GM18867 (cell line): ENCODE measurements around the gene UBE2U.
A peak's percentile ranks its signal among the peaks of the same experiment; 100 is the strongest.
"Not testable (repeated sequence)": the region's sequence is repeated elsewhere in the genome, so short reads cannot be mapped to it uniquely, and the experiment has no call there.

ENCODE experiments used
- ATAC-seq: cut with Tn5 transposase; IDR thresholded peaks from one replicate; pipeline ENCODE4 v1.9.1; 2021; ENCODE audit warnings: mild to moderate bottlenecking, moderate library complexity; ENCODE audit not compliant: unreplicated experiment

UBE2U gene

GRCh38 chr1:64187646-64188045, 15.8 kb upstream of the UBE2U start:
- ATAC-seq, result no peak

DNA sequence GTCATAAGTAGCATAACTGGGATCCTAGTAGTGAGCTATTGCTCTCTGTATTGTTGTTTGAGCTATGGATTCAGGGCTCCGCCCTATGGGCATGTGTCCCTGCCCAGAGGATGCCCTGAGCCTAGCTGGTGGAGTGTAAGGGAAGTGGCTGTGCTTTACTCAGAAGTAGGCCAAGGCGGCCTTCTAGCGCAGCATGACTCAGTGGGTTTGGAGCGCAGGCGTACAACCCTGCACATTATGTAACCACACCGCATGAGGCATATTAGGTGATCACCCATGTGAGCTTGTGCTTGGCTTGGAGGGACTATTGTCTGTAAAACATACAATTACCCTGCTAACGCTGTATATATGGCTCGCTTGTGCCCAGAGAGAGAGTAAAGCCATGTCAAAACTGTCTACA, 11.1 kb upstream of the UBE2U start:
- no peak for ATAC-seq

GRCh38 chr1:64194168-64195080, 9.0 kb upstream of the UBE2U start:
- no peak for ATAC-seq

GRCh38 chr1:64195081-64195395, 8.4 kb upstream of the UBE2U start:
- ATAC-seq, result no peak

DNA sequence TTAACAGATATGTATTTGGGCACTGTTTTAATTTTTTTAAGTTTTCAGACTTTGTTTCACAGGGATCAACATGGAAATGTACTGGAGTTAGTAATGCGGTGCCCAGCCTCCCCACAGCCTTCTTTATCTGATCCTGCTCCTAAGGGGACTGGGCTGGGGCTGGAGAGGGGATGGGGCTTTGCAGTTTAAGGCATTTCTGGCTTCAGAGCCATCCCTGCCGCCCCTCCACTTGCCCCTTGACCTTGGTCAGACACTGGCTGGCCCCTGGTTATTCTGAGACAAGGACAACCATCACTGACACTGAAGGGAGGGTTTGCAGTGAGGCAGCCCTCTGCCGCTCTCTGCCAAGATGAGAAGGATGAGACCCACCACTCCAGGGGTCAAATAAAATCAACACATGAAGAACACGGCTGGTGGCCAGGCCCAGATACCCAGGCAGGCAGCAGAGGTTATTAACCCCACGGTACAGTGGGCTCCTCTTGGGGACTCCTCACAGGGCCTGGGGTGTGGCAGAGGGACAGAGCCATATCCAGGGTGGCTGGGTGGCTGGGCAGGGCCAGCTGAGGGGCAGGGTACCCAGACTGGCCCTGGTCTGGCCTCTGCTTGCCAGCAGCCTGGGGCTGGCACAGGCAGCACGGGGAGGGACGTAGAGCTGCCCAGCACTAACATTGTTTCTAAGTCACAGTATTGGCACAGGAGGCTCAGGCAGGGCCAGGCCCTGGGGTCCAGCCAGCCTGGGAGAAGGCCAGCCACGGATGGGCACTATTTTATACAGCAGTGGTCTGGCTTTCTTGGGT, 7.2 kb upstream of the UBE2U start:
- no peak for ATAC-seq

DNA sequence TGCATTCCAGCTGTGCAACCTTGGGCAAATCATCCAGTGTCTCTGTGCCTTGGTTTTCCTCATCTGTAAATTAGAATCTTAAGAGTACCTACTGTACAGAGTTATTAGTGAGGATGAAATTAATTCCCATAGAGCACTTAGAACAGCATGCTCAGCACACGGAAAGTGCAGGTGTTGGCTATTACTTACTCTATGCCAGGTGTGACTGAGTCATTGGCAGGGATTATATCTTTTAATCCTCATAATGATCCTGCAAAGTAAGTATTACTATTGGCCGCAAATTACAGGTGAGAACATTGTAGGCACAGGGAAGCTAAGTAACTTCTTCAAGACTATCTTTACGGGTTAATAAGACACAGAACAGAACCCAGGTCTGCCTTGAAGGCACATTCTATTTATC, 6.3 kb upstream of the UBE2U start:
- no peak for ATAC-seq

DNA sequence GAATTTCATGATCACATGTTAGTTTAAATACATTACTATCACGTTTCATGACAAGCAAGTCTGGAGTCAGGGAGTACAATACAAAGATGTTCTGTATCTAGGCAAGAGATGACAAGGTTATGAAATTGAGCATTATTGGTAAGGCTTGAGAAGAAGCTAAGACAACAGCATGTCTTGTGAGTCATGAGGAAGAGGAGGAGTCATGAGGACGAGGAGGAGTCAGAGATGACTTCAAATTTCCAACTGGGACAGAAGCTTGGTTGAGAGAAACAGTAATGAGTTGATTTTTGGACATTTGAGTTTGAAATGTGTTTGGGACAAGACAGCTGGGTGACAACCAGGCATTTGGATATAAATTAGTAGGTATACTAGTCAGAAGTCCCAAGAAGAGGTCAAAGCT, 4.3 kb upstream of the UBE2U start:
- ATAC-seq, result no peak

DNA sequence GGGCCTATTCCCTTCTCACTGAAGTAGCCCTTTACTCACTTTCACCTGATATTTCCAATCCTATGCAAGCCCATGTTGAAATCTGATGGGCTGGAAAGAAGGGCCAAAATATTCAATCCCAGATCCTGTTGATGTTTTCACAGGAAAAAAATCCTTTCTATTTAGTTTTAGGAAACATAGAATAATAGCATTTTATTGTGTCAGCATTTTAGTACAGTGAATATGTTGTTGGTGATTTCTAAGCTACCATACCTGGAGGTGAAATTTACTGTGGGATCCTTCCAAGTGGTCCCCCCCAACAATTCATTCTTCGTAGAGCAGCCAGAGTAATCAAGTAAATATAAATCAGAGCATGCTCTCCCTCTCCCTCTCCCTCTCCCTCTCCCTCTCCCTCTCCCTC, 3.4 kb upstream of the UBE2U start:
- no peak for ATAC-seq

DNA sequence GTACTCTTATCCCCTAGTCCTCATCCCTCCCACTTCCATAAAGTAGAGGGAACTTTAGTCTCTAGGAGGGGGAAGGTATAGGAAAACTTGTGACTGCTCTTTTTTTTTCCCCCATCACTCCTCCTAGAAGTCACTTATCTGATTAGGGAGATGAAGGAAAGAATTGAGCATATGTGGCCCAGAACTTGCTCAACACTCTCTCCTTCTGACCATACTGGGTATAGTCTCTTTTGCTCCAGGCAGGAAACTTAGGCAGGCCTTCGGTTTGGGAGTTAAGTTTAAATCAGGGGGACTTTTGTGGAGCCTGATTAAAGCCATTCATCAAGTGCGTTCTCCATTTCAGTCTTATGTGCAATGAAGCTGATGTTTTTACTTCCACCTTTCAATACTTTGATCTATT, 5.8 kb downstream of the UBE2U start:
- no peak for ATAC-seq

GRCh38 chr1:64212031-64212430, 8.6 kb downstream of the UBE2U start:
- ATAC-seq, result no peak

DNA sequence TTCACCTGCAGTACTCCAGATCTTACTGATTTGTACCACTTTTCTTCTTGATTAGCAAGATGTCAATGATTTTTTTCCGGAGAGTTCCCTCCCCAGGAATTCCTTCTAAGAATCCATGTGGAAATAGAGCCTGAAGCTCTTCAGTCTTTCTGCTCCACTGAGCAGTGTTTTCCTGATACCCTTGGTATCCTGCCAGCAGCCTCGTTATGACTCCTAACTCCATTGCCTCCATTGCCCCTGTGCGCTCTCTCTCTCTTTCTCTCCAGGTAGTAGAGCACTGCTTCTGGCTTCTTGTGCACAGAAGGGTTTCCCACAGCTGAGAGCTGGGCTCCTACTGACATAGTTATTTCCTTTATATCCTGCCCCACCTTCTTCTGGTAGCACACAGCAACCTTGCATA, 12.2 kb downstream of the UBE2U start:
- no peak for ATAC-seq

DNA sequence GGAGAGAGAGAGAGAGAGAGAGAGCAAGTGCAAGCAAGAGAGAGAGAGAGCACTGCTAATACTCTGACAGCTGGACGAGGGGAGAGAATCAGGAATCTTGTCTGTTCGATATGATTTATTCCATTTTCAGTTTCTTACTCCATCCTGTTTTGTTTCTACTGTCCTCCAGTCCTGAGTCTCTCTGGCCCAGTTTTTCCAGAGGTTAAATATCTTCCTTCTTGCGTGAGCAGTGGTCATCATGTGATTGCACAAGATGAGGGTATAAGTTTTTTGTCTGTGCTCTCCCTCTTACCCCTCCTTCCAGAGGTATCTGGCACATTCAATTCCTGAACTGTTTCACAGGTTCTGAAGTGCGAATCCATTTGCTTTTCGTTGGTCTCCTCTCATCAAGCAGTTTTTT, 16.8 kb downstream of the UBE2U start:
- ATAC-seq, result no peak

DNA sequence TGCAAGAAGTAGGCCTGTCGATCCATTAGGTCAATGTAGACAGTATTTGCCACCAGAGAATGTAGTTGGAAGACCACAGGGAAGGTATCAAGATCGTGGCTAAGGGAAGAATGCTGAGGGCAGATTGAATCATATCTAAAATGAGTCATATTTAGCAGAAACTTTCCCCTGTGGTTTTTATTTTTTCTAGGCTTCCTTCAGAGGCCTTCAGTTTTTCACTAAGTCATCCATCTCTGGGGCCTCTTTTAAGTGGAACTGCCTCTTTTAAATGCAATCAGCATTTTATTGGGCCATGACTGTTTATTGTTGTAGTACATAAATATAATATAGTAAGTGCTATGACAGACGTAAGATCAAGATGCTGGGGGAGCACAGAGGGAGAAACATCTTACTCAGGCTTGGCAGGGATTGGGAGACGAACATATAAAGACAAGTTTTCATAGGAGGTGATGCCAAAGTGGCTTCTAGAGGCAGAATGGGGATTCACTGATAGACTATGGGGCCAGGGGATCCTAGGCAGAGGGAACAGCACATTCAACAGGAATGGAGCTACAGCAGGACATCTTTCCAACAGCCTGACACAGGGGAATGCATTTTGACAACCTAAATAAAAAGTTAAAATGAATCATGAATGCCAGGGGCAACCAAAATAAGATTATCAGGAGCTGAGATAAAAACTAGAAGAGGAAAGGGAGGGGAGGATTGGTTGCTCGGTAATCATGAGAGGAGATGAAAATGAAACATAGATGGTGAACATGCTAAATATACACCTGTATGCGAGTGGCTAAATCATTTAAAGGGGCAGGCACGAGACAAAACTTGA, 20.1 kb downstream of the UBE2U start:
- ATAC-seq, result peak; percentile 82

DNA sequence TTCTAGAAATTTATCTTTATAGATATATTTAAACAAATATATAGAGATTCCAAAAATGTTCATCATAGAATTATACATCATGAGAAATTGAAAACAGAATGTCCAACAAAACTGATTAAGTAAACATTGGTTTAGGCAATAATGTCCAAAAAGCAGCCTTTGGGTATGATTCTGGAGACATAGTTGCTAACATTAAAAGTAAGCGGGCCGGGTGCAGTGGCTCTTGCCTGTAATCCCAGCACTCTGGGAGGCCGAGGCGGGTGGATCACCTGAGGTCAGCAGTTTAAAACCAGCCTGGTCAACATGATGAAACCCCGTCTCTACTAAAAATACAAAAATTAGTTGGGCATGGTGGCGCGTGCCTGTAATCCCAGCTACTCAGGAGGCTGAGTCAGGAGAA, 20.8 kb downstream of the UBE2U start:
- not testable (repeated sequence) for ATAC-seq

GRCh38 chr1:64228167-64228957, 24.9 kb downstream of the UBE2U start:
- ATAC-seq, result no peak

DNA sequence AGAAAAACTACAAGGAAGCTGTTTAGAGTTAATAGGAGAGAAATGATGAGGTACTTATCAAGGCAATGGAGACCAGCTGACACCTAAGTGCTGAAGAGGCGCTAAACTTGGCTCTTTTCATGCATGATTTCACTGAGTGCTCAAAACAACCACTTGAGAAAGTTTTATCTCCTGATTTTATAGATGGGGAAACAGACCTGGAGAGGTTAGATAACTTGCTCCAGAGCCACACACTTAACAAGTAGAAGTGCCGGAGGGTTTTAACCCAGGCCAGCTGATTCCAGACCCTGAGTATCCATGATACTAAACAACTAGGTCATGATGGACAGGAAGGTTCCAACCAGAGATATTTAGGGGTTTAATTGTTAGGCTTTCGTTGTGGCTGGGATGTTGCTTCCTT, 25.9 kb downstream of the UBE2U start:
- ATAC-seq, result no peak

GRCh38 chr1:64231153-64231552, 27.7 kb downstream of the UBE2U start:
- ATAC-seq, result no peak

DNA sequence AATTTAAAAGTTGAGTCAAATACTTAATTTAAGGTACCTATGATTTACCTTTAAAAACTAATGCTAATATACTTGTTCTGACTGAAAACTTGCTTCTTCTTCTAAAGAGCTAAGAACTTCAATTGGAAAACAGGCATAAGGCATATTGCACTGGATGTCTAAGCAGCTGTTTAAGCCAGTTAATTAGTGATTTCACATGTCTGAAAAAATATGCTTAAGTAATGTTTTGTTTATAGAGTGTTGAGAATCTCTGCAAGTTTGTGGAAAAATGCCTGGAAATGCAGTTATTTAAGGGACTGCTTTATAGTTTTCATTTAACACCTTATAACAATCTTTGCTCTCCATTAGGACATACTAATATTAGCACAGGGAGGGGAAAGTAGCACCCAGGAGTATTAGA, 28.2 kb downstream of the UBE2U start:
- ATAC-seq, result no peak

DNA sequence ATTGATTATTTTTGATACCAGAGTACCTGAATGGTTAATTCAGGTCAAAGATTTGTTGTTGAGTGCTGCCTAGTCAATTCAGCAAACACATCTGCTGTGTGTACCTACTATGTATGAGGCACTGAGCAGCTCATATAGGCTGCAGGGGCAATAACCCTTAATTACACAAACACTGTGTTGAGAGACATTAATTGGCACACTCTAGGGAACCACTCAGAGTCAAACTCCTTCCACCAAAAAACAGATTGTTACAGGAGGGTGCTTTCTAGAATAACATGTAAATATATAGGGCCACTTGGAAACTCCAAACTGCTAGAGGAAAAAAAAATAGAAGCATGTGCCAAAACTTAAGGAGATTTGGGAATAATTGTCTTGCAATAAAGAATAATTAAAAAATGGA, 31.3 kb downstream of the UBE2U start:
- ATAC-seq, result no peak

- no peak for ATAC-seq
Measured at GRCh38 chr1:64235181-64235580, 31.8 kb downstream of the UBE2U start.

DNA sequence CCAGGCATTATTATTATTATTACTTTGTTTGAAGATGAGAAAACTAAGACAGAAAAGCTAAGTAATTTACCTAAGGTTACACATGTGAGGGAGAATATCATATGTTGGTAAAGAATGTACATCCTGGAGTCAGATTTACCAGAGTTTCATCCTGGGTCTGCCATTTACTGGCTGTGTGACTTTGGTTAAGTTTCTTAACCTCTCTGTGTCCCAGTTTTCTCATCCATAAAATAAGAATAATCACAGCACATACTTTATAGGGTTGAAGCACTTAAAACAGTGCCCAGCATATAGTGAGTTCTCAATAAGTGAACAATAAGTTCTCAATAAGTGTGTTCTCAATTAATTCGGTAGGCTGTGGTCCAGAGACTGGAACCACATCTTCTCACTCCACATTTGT, 32.5 kb downstream of the UBE2U start:
- no peak for ATAC-seq
